ENCODE measurements around the gene TGM4. TPM values are rescaled to one million over a fixed set of nuclear protein-coding genes. Genes with fewer than 3 reads are reported as not detected.

The TGM4 gene
- total and polyA plus RNA-seq, 9 of the 15 experiments (the other 6 are each of a cell fraction or from before 2014, with no cell fraction given), result not detected

- H3K4me1 ChIP-seq (replicated peaks in 1 of 2; ENCODE audit: control insufficient read depth in 2 of 2, insufficient read depth in 2 of 2, low read length in 2 of 2), result peaks cover 21 to 36% of the 10 kb centered on the region in 2 experiments
- intact Hi-C loops (cut with micrococcal nuclease) (no loop called here), in situ Hi-C loops (cut with MboI) (no loop called here)
- FAIRE-seq, result no peak
- H3K4me2 ChIP-seq (ENCODE audit: insufficient read depth, low read length), result no peak overlapping the region
- H3K36me3 ChIP-seq (ENCODE audit: control insufficient read depth, insufficient read depth, low read length), result peaks cover 8% of the 10 kb centered on the region; the same call in 2 of the 3 replicates
- no TSS peak for BruUV-seq (replicated peaks)
- POLR2A ChIA-PET, result interaction anchor here (1.1 kb wide), 1 partner anchor 8 kb away, joined by 3 read pairs; no protein-coding TSS in a partner anchor
- H3K27ac ChIP-seq (ENCODE audit: extremely low read depth, low read depth, low read length), result no peak overlapping the region
- no peak overlapping the region for H3K9ac ChIP-seq (ENCODE audit: insufficient read depth in 1 of 2, low read depth in 2 of 2, low read length in 2 of 2)
- H3K9me1 ChIP-seq (ENCODE audit: control insufficient read depth, insufficient read depth, low read length), result peaks cover 3% of the 10 kb centered on the region
- no peak overlapping the region for H3K4me3 ChIP-seq
- no peaks in the 10 kb centered on the region for H3K9me3 ChIP-seq (replicated peaks; ENCODE audit: control insufficient read depth, insufficient read depth, low read depth, low read length)
- H4K20me1 ChIP-seq (replicated peaks; ENCODE audit: control insufficient read depth, insufficient read depth, low read length), result peaks cover 16% of the 10 kb centered on the region; the same call in 1 of the 2 replicates
- no peaks in the 10 kb centered on the region for H3K27me3 ChIP-seq (ENCODE audit: control insufficient read depth in 2 of 2, insufficient read depth in 2 of 2, low read length in 2 of 2)
- ATAC-seq, result no peak
- H3K79me2 ChIP-seq (ENCODE audit: control insufficient read depth, insufficient read depth, low read length), result peaks cover 79% of the 10 kb centered on the region
- no peak for DNase-seq (ENCODE audit: extremely low read depth in 1 of 4, low spot score in 3 of 4)
- H2AFZ ChIP-seq (ENCODE audit: low read depth, low read length), result no peak overlapping the region
- CTCF ChIA-PET (ENCODE audit: low intra/inter-chr PET ratio), result no interaction called here
- 78% methylated on average over 4 of the region's 4 CpGs for WGBS (ENCODE audit: insufficient coverage, low coverage, missing lambda C conversion rate)
- TF ChIP-seq ZNF561 (CRISPR knock-in tag; conservative IDR thresholded peaks at IDR 0.05), result no peak
- no peak for TF ChIP-seq ILK (tag; IDR thresholded peaks at IDR 0.05; ENCODE audit: borderline replicate concordance, low read depth)
- TF ChIP-seq EZH2 (IDR thresholded peaks at IDR 0.05; ENCODE audit: borderline replicate concordance, low read depth, low read length), result no peak
- TF ChIP-seq, protein P1, sequence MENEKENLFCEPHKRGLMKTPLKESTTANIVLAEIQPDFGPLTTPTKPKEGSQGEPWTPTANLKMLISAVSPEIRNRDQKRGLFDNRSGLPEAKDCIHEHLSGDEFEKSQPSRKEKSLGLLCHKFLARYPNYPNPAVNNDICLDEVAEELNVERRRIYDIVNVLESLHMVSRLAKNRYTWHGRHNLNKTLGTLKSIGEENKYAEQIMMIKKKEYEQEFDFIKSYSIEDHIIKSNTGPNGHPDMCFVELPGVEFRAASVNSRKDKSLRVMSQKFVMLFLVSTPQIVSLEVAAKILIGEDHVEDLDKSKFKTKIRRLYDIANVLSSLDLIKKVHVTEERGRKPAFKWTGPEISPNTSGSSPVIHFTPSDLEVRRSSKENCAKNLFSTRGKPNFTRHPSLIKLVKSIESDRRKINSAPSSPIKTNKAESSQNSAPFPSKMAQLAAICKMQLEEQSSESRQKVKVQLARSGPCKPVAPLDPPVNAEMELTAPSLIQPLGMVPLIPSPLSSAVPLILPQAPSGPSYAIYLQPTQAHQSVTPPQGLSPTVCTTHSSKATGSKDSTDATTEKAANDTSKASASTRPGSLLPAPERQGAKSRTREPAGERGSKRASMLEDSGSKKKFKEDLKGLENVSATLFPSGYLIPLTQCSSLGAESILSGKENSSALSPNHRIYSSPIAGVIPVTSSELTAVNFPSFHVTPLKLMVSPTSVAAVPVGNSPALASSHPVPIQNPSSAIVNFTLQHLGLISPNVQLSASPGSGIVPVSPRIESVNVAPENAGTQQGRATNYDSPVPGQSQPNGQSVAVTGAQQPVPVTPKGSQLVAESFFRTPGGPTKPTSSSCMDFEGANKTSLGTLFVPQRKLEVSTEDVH (IDR thresholded peaks at IDR 0.05; ENCODE audit: low read depth, partially characterized antibody), result no peak
- TF ChIP-seq RBFOX2 (IDR thresholded peaks at IDR 0.05; ENCODE audit: low read depth, low read length), result no peak
- TF ChIP-seq ZNF766 (CRISPR knock-in tag; conservative IDR thresholded peaks at IDR 0.05), result no peak
- no peak for TF ChIP-seq NR3C1 (CRISPR knock-in tag; IDR thresholded peaks at IDR 0.05)
- no peak for TF ChIP-seq PTBP1 (IDR thresholded peaks at IDR 0.05; ENCODE audit: low read depth, low read length)
- no peak for TF ChIP-seq ETS1 (conservative IDR thresholded peaks at IDR 0.05; ENCODE audit: control insufficient read depth, low read depth, low read length)
- no peak for TF ChIP-seq HMGXB4 (CRISPR knock-in tag; IDR thresholded peaks at IDR 0.05)
- TF ChIP-seq ELK3 (CRISPR knock-in tag; IDR thresholded peaks at IDR 0.05), result no peak
- TF ChIP-seq CHD4 (IDR thresholded peaks at IDR 0.05; ENCODE audit: insufficient read depth, insufficient replicate concordance, low read depth, low read length, poor library complexity, severe bottlenecking), result no peak
These were observed 89.3 kb downstream of the TGM4 start for GRCh38 chr3:44963571-44964325.
